Posterior vena cava (tissue), 2 donors: ENCODE measurements around the gene ANKRD13B. TPM values are rescaled to one million over a fixed set of nuclear protein-coding genes. Genes with fewer than 3 reads are reported as not detected.

Source experiments
- DNase-seq: peaks from one replicate; pipeline ENCODE4 v3.0.0-alpha.2; 2020; ENCODE audit warnings: low spot score
- intact Hi-C, 2 donors: fragments of 100-400 bp; cut with DNase I; formaldehyde crosslinking; loops; one replicate each; pipeline versions ENCODE4 v1.14.1 to v1.14.2; 2022 to 2023
- total RNA-seq, 2 donors: library from RNA; stranded (reverse); fragmentation: NEBNext Ultra II Directional; extraction: Animal tissue kit (Norgen Biotek cat#: 25700); gene quantifications; one replicate each; pipeline ENCODE4 v1.2.1, GENCODE V29; 2021
- donor health status: DM: yes; HTN: yes; CAD: no.
- donor health status: DM: yes; HTN: yes; CAD: no.

Gene ANKRD13B
- total RNA-seq, 2 donors from 2014 or later: 11.2 to 11.5 TPM

DNA sequence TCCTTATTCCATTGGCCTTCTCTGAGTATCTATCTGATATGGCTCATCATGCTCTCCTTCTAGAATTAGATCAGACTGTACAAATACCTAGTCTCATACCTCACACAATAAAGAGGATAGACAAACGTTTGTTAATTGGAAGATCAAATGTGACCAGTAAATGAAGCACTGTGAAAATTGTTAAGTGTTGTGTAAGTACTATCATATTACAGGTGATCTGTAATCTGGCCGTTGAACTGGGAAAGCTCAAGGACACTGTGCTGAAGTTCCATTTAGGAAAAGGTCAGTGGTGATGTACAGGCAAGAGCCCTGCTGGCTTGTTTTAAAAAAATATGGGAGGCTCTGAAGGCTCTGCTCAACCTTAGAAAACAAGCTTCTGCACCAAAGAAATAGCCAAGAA lies 68.3 kb downstream of the ANKRD13B start:
- intact Hi-C loops: no loop called here
- no peak for DNase-seq

GRCh38 chr17:29663155-29663554 lies 70.2 kb downstream of the ANKRD13B start:
- intact Hi-C loops: no loop called here
- no peak for DNase-seq

Other genes with a start within 250 kb of the ANKRD13B start
- 10 to 100 TPM; 70.8 to 78.1 TPM for gene TAOK1, start 202.8 kb upstream of the ANKRD13B start, total RNA-seq
- 1 to 10 TPM; 4.5 to 5.9 TPM for gene ABHD15, start 26.1 kb upstream of the ANKRD13B start, total RNA-seq
- gene TP53I13, start 24.4 kb upstream of the ANKRD13B start, total RNA-seq: 10 to 100 TPM; 33.1 to 34.7 TPM
- 10 to 100 TPM; 28.1 to 43.5 TPM for gene GIT1, start 3.5 kb upstream of the ANKRD13B start, total RNA-seq
- 10 to 100 TPM; 26.7 to 31.6 TPM for gene CORO6, start 29.8 kb downstream of the ANKRD13B start, total RNA-seq